Endothelial cell of umbilical vein (primary cell): ENCODE data around the gene PELI2. TPM values are rescaled to one million over a fixed set of nuclear protein-coding genes. Genes with fewer than 3 reads are reported as not detected.

Experiments used
- BruUV-seq: library from RNA; stranded (reverse); fragments of 400-500 nt; replicated peaks from 2 replicates; lab custom pipeline; 2021; lab: Mats Ljungman, UMichigan
- CTCF ChIA-PET: fragments of 300-600, 350-600 bp; sonication (Branson Sonifier 250); formaldehyde crosslinking; loops from one replicate; lab custom pipeline; 2021; ENCODE audit warnings: antibody characterized with exemption, inconsistent platforms; lab: Charles Lee
- POLR2A ChIA-PET: fragments of 300-600, 350-600 bp; sonication (Branson Sonifier 250); formaldehyde crosslinking; loops from one replicate; lab custom pipeline; 2021; ENCODE audit warnings: antibody characterized with exemption, inconsistent platforms; lab: Charles Lee
- DNase-seq: peaks from one replicate; pipeline ENCODE4 v3.0.0-alpha.2; 2011; ENCODE audit warnings: low read depth, low spot score
- FAIRE-seq: peaks from 2 replicates; lab custom pipeline; 2011; peaks lifted over from hg19 to GRCh38; lab: Jason Lieb, UNC
- H2AFZ ChIP-seq: 2 replicates; pipeline ENCODE4 v1.6.0; 2012; ENCODE audit warnings: low read depth, low read length, control low read depth, inconsistent platforms
- H3K27ac ChIP-seq: 2 replicates; pipeline ENCODE4 v1.5.1; 2011; ENCODE audit warnings: low read depth, mild to moderate bottlenecking, control low read depth, low read length, moderate library complexity; ENCODE audit not compliant: insufficient read depth
- H3K27me3 ChIP-seq, 2 experiments: 2 replicates each; pipeline versions ENCODE4 v1.6.0 to v1.6.1; 2011; ENCODE audit warnings: low read length in 2 of 2, mixed read lengths in 1 of 2; ENCODE audit not compliant: control insufficient read depth in 2 of 2, insufficient read depth in 2 of 2
- H3K36me3 ChIP-seq, 2 experiments: 2 replicates in 1 of 2; 3 replicates in 1 of 2; pipeline ENCODE4 v1.5.1; 2011; ENCODE audit warnings: low read length in 2 of 2, mild to moderate bottlenecking in 1 of 2, moderate library complexity in 1 of 2; ENCODE audit not compliant: control insufficient read depth in 2 of 2, insufficient read depth in 2 of 2; ENCODE audit errors: extremely low read depth in 1 of 2
- H3K4me1 ChIP-seq: 3 replicates; pipeline ENCODE4 v1.5.1; 2011; ENCODE audit warnings: mild to moderate bottlenecking, low read length; ENCODE audit not compliant: control insufficient read depth, insufficient read depth; ENCODE audit errors: extremely low read depth
- H3K4me2 ChIP-seq: 2 replicates; pipeline ENCODE4 v1.6.1; 2011; ENCODE audit warnings: low read length, control low read depth, mixed read lengths; ENCODE audit not compliant: insufficient read depth
- H3K4me3 ChIP-seq, 3 experiments: fragments of 200-600 bp in 1 of 3; sonication (generic), shearing (Covaris generic) in 1 of 3; replicated peaks in 1 of 3; 2 replicates each; pipeline ENCODE4 v1.5.1; 2011 to 2016; ENCODE audit warnings: control low read depth in 3 of 3, low read length in 3 of 3, mild to moderate bottlenecking in 2 of 3, inconsistent platforms in 1 of 3, low read depth in 1 of 3, moderate library complexity in 1 of 3; ENCODE audit not compliant: insufficient read depth in 1 of 3
- H3K79me2 ChIP-seq: 2 replicates; pipeline ENCODE4 v1.6.0; 2012; ENCODE audit warnings: low read length, inconsistent platforms; ENCODE audit not compliant: control insufficient read depth, insufficient read depth
- H3K9ac ChIP-seq: replicated peaks from 2 replicates; pipeline ENCODE3; 2011; ENCODE audit warnings: low read length, control low read depth; ENCODE audit not compliant: insufficient read depth; ENCODE audit errors: extremely low read depth
- H3K9me1 ChIP-seq: replicated peaks from 3 replicates; pipeline ENCODE4 v1.6.0; 2011; ENCODE audit warnings: mild to moderate bottlenecking, low read length; ENCODE audit not compliant: control insufficient read depth, insufficient read depth; ENCODE audit errors: extremely low read depth
- H3K9me3 ChIP-seq: replicated peaks from 2 replicates; pipeline ENCODE4 v1.5.1; 2012; ENCODE audit warnings: low read length, inconsistent platforms; ENCODE audit not compliant: control insufficient read depth, insufficient read depth
- H4K20me1 ChIP-seq: replicated peaks from 2 replicates; pipeline ENCODE3; 2011; ENCODE audit warnings: mild to moderate bottlenecking, low read length; ENCODE audit not compliant: control insufficient read depth, insufficient read depth; ENCODE audit errors: extremely low read depth
- EZH2 ChIP-seq: IDR thresholded peaks from 2 replicates; pipeline ENCODE4 v1.6.1; 2012; ENCODE audit warnings: borderline replicate concordance, low read depth, mild to moderate bottlenecking, moderate library complexity, low read length, inconsistent platforms; ENCODE audit not compliant: severe bottlenecking
- FOS ChIP-seq: IDR thresholded peaks from 2 replicates; pipeline ENCODE4 v1.6.1; 2011; ENCODE audit warnings: mild to moderate bottlenecking, low read length, moderate library complexity, borderline replicate concordance; ENCODE audit not compliant: insufficient read depth
- GATA2 ChIP-seq: IDR thresholded peaks from 2 replicates; pipeline ENCODE4 v1.7.0; 2011; ENCODE audit warnings: low read depth, mild to moderate bottlenecking, moderate library complexity, mixed read lengths, low read length; ENCODE audit not compliant: insufficient read length, insufficient read depth
- JUN ChIP-seq: IDR thresholded peaks from 2 replicates; pipeline ENCODE4 v1.6.1; 2011; ENCODE audit warnings: borderline replicate concordance, low read depth; ENCODE audit not compliant: insufficient read length, insufficient read depth
- MYC ChIP-seq: IDR thresholded peaks from one replicate; pipeline ENCODE4 v1.6.1; 2011; ENCODE audit warnings: mild to moderate bottlenecking, low read depth, low read length
- POLR2A ChIP-seq: IDR thresholded peaks from 2 replicates; pipeline ENCODE4 v1.6.1; 2012; ENCODE audit warnings: low read depth, mild to moderate bottlenecking, control low read depth, low read length
- POLR2AphosphoS5 ChIP-seq: IDR thresholded peaks from 2 replicates; pipeline ENCODE4 v1.6.1; 2012; ENCODE audit warnings: low read depth, mild to moderate bottlenecking, control low read depth, low read length, moderate library complexity; ENCODE audit not compliant: insufficient read depth
- dilution Hi-C: fragments of 300-500 bp; cut with MboI; formaldehyde crosslinking; loops from one replicate; pipeline ENCODE4 v1.15.0; 2019; ENCODE audit warnings: low sequenced_read_pairs; ENCODE audit not compliant: extremely low pct_ligation_motif_present
- intact Hi-C: fragments of 100-400 bp; cut with micrococcal nuclease; formaldehyde crosslinking; loops from one replicate; pipeline ENCODE4 v1.10.0; 2022
- polyA plus RNA-seq, 4 experiments: library from polyadenylated mRNA; depleted of rRNA in 3 of 4; stranded (reverse) in 3 of 4; unstranded in 1 of 4; fragments of >200 nt; gene quantifications; 2 replicates each; pipeline versions ENCODE4 v1.2.1 to v1.2.3, GENCODE V29; 2011 to 2012; ENCODE audit warnings: missing spikeins in 1 of 4
- total RNA-seq: library from RNA; stranded (reverse); gene quantifications from 2 replicates; pipeline ENCODE4 v1.2.3, GENCODE V29; 2021
- TF ChIP-seq, protein P1 (sequence below): IDR thresholded peaks from 2 replicates; pipeline ENCODE4 v1.6.1; 2011; ENCODE audit not compliant: insufficient read depth, insufficient read length
- TF ChIP-seq, protein P2 (sequence below), 2 donors: IDR thresholded peaks; 1 replicate in 1 of 2; 2 replicates in 1 of 2; pipeline ENCODE4 v1.5.1; 2011; ENCODE audit warnings: low read length in 2 of 2, mild to moderate bottlenecking in 2 of 2, moderate library complexity in 2 of 2, control low read depth in 1 of 2, inconsistent platforms in 1 of 2, low read depth in 1 of 2; ENCODE audit not compliant: insufficient read depth in 1 of 2; ENCODE audit errors: extremely low read depth in 1 of 2

Gene PELI2
- total and polyA plus RNA-seq, 2 donors (not counting 3 experiments of a cell fraction or from before 2014, with no cell fraction given), result 11.5 to 13.0 TPM

DNA sequence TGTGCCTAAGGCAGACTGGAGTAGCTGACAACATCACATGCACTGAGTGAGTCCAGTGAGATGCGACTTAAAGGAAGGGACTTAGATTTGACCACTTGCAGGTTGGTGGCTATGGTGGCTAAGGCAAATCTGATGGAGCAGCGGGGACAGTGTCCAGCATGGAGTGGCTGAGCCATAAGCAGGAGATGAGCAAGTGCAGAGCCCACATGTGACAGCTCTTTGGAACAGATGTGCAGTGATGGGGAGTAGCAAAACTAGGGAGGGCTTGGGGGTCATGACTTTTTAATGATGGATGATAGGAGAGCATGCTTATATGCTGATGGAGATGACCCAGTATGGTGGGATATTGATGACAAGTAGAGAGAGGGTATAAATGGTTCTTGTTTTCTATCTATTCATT lies 80.2 kb downstream of the PELI2 start:
- TF ChIP-seq GATA2 (no peak), FOS (no peak), JUN (no peak), POLR2A (no peak), EZH2 (no peak), MYC (no peak), POLR2AphosphoS5 (no peak)
- TF ChIP-seq, protein P1, sequence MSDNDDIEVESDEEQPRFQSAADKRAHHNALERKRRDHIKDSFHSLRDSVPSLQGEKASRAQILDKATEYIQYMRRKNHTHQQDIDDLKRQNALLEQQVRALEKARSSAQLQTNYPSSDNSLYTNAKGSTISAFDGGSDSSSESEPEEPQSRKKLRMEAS, result no peak
- TF ChIP-seq, protein P2, sequence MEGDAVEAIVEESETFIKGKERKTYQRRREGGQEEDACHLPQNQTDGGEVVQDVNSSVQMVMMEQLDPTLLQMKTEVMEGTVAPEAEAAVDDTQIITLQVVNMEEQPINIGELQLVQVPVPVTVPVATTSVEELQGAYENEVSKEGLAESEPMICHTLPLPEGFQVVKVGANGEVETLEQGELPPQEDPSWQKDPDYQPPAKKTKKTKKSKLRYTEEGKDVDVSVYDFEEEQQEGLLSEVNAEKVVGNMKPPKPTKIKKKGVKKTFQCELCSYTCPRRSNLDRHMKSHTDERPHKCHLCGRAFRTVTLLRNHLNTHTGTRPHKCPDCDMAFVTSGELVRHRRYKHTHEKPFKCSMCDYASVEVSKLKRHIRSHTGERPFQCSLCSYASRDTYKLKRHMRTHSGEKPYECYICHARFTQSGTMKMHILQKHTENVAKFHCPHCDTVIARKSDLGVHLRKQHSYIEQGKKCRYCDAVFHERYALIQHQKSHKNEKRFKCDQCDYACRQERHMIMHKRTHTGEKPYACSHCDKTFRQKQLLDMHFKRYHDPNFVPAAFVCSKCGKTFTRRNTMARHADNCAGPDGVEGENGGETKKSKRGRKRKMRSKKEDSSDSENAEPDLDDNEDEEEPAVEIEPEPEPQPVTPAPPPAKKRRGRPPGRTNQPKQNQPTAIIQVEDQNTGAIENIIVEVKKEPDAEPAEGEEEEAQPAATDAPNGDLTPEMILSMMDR (IDR thresholded peaks at IDR 0.05; ENCODE audit: extremely low read depth in 1 of 2, insufficient read depth in 1 of 2, low read depth in 1 of 2, low read length in 2 of 2), result no peak
- no peak for FAIRE-seq
- Histone ChIP-seq H3K9ac (no peak overlapping the region), H3K27me3 (no peaks in the 10 kb centered on the region), H3K27ac (peak overlapping the region; percentile 88), H3K36me3 (no peaks in the 10 kb centered on the region), H4K20me1 (no peaks in the 10 kb centered on the region), H3K4me2 (no peak overlapping the region), H2AFZ (no peak overlapping the region), H3K79me2 (no peaks in the 10 kb centered on the region), H3K9me1 (no peaks in the 10 kb centered on the region), H3K9me3 (no peaks in the 10 kb centered on the region), H3K4me3 (no peak overlapping the region), H3K4me1 (peaks cover 19% of the 10 kb centered on the region)
- ChIA-PET CTCF (no interaction called here), POLR2A (no interaction called here)
- DNase-seq, result no peak
- TSS peak; percentile 73 for BruUV-seq
- dilution Hi-C loops (no loop called here), intact Hi-C loops (loop anchor here (2.0 to 5.0 kb wide), 2 partner anchors 134 to 751 kb away; no protein-coding TSS in a partner anchor)
